ENCODE measurements around the gene CHTF18.
"Not testable (repeated sequence)": the region's sequence is repeated elsewhere in the genome, so short reads cannot be mapped to it uniquely, and the experiment has no call there.

Gene CHTF18

DNA sequence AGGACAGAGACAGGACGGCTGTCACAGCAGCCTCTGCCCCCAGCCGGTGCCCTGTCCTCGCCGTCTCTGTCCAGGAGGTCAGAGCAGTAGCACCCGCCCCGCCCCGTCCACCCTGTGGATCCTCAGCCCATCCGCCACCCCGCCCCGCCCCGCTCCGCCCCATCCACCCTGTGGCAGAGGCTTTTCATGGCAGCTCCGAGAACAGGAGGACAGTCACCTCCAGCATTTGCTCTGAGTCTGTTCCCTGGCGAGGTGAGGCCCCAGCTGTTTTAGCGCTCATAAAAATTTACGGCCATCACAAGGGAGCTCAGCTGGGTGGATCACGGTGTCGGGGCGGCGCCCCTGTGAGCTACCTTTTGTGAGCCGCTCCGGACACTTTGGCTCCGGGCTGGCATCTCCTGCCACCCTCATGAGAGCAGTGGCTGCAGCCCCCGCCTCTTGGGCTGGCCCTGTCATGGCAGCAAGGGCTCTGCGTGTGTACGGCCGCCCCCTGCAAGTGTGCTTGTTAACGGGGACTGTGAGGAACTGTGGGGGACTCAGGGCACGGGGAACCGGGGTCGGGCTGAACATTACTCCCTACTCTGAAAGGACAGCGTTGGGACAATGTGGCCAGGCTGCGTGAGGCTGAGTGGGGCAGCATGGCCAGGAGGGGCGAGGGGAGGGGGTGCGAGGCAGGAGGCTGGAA is 44.4 kb downstream of the CHTF18 start:
- DNase-seq, result no peak

- no peak for DNase-seq
Measured at GRCh38 chr16:833411-833810, 45.0 kb downstream of the CHTF18 start.

GRCh38 chr16:835373-835772 is 47.0 kb downstream of the CHTF18 start:
- no peak for DNase-seq

DNA sequence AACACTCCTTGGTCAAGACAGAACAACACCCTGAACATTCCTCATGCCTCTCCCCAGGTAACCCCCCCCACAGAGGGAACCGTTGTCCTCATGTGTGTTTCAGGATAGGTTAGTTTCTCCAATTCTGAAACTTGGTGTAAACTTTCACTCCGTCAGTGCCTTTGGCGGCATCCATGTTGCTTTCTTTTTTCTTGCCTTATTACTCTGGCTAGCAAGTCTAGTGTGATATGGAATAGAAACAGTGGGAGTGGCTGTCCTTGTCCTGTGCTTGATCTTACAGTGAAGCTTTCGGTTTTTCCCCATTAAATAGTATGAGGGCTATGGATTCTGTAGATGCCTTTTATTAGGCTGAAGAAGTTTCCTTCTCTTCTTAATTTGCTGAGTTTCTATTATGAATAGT is 47.8 kb downstream of the CHTF18 start:
- DNase-seq, result no peak

GRCh38 chr16:836822-837221 is 48.4 kb downstream of the CHTF18 start:
- not testable (repeated sequence) for DNase-seq

- DNase-seq, result no peak
Measured at GRCh38 chr16:838741-839140, 50.3 kb downstream of the CHTF18 start.

GRCh38 chr16:839643-840408 is 51.4 kb downstream of the CHTF18 start:
- DNase-seq, result no peak

- no peak for DNase-seq
Measured at GRCh38 chr16:840561-841454, 52.4 kb downstream of the CHTF18 start.

DNA sequence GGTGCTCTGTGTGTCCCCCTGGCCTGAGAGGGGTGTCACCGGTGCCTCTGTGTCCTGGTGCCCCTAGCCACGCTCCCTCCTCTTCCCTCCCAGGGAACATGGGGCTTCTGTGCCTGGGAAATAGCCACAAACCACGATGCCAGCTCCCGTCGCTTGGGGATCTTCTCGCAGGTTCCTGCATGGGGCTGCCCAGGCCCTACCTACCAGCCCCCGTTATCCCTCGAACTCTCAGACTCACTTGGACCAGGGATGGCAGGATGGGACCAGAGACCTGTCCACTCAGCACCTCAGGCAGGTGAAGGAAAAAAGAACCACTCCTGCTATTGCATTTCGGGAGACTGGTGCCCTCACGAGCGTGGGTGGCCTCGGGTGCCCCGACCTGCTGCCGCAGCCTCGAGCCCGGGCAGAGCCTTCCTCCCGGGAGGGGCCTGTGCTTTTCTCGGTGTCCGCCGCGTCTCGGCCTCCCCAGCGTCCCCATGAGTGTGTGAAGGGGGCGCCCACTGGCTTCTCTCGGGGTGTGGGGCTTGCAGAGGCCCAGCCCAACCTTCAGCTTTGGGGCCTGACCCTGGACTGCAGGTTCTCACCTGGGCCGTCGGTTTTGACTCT is 53.1 kb downstream of the CHTF18 start:
- DNase-seq, result no peak

- no peak for DNase-seq
Measured at GRCh38 chr16:842061-842476, 53.6 kb downstream of the CHTF18 start.

DNA sequence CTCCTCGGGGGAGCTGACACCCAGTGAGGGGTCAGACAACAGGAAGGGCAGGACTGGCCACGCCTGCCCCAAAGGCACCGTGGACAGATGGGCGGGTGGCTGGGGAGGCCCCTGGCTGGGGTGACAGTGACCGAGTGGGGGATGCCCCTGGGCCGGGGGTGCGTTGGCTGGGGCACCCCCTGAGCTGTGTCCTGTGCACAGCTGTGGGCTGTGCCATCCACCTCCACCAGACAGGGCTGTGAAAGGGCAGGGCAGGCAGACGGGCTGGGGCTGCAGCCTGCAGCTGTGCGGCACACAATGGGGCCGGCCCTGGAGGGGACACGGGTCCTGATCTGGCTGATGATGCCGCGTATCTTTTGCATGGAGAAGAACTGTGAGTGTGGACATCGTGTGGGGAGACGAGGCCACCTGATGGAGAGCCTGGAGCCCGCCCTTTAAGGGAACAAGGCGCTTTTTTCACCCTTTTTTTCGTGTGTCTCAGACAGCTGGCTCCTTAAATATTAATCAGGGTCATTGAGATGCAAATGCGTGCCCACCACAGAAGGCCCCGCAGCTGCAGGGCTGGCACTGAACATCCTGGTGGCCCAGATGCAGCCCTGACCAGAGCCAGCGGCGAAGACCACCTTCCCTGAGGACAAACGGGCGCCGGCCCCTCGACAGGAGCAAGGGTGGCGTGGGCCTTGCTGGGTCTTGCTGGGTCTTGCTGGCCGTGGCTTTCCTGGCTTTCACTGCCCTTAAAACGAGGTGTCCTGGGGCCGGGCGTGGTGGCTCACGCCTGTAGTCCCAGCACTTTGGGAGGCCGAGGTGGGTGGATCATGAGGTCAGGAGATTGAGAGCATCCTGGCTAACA is 54.5 kb downstream of the CHTF18 start:
- DNase-seq, result no peak

GRCh38 chr16:843771-844170 is 55.4 kb downstream of the CHTF18 start:
- DNase-seq, result no peak

GRCh38 chr16:844638-845350 is 56.4 kb downstream of the CHTF18 start:
- DNase-seq, result no peak

DNA sequence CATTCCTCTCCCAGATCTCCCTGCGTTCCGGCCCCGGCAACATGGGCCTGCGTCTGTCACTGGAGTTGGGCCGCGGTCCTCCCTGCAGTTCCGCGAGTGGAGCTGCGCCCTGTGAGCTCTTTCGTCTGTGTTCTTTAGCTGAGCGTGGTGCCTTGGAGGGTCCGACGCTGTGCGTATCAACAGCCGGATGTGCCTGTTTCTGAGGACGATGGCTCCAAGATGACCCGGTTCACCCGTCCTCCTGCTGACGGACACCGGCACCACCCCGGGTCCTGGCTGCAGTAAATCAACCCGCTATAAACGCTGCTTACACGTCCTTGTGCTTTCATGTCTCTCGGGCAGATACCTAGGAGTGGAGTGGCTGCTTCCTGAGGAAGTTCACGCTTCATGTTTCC is 56.9 kb downstream of the CHTF18 start:
- DNase-seq, result no peak

GRCh38 chr16:847151-847550 is 58.7 kb downstream of the CHTF18 start:
- DNase-seq, result no peak

Data from DMS79 (cell line).